Measurements from ENCODE around the gene AGK. TPM values are rescaled to one million over a fixed set of nuclear protein-coding genes. Genes with fewer than 3 reads are reported as not detected.

AGK gene
- total RNA-seq, 4 donors from 2014 or later = 11.8 to 73.8 (median 38.4) TPM

GRCh38 chr7:141649137-141649864 is 98.1 kb downstream of the AGK start:
- Histone ChIP-seq H3K27ac (peak overlapping the region in 1 of 2 donors; percentile 6), H3K9me3 (no peaks in the 10 kb centered on the region), H3K36me3 (no peaks in the 10 kb centered on the region), H3K4me1 (no peaks in the 10 kb centered on the region), H3K4me3 (no peak overlapping the region), H3K27me3 (no peaks in the 10 kb centered on the region)
- no peak for DNase-seq
- no peak for TF ChIP-seq POLR2A (IDR thresholded peaks at IDR 0.05)
- TF ChIP-seq, protein P1, sequence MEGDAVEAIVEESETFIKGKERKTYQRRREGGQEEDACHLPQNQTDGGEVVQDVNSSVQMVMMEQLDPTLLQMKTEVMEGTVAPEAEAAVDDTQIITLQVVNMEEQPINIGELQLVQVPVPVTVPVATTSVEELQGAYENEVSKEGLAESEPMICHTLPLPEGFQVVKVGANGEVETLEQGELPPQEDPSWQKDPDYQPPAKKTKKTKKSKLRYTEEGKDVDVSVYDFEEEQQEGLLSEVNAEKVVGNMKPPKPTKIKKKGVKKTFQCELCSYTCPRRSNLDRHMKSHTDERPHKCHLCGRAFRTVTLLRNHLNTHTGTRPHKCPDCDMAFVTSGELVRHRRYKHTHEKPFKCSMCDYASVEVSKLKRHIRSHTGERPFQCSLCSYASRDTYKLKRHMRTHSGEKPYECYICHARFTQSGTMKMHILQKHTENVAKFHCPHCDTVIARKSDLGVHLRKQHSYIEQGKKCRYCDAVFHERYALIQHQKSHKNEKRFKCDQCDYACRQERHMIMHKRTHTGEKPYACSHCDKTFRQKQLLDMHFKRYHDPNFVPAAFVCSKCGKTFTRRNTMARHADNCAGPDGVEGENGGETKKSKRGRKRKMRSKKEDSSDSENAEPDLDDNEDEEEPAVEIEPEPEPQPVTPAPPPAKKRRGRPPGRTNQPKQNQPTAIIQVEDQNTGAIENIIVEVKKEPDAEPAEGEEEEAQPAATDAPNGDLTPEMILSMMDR (IDR thresholded peaks at IDR 0.05) = no peak
- intact Hi-C loops (cut with DNase I; ENCODE audit: low total_unique reads) = no loop called here

DNA sequence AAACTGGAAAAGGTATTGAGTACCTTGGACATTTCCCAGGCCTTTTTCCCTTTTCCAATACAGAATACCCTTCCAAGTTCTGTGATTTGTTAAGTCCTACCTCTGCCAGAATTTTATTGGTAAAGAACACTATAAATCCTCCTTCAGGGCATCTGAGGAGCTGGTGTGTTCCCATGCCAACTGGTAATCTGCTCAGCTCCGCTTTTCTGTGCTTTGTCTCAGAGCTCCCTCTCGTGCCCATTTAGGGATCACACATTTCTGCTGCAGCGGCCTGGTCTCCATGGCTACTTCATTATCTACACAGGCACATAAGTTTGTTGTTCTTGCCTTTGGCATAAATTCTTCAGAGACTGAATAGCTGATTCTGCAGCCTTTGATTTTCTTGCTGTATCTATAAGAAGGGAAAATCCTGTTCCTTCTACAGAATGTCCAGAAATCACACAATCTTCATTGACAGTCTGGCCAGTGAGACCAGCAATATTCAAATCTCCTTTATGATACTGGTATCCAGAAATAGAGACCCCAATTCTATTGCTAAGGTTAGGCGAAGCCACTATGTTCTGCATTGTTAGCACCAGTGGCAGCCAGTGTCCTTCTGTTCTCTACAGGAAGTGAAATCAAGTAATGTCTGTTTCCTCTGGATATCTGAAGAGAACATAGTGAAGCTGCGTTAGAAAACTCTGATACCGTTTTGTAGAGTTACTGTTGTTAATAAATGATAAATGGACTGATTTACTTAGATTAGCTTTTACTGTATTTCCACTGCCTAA is 98.8 kb downstream of the AGK start:
- Histone ChIP-seq H3K4me3 (no peak overlapping the region), H3K36me3 (no peaks in the 10 kb centered on the region), H3K9me3 (no peaks in the 10 kb centered on the region), H3K27ac (no peak overlapping the region), H3K4me1 (no peaks in the 10 kb centered on the region), H3K27me3 (no peaks in the 10 kb centered on the region)
- peak; percentile 51 to 53 for DNase-seq
- TF ChIP-seq, protein P1 (IDR thresholded peaks at IDR 0.05) = peak; percentile 40 to 56 (median 56)
- no peak for TF ChIP-seq POLR2A (IDR thresholded peaks at IDR 0.05)
- intact Hi-C loops (cut with DNase I; ENCODE audit: low total_unique reads) = no loop called here

DNA sequence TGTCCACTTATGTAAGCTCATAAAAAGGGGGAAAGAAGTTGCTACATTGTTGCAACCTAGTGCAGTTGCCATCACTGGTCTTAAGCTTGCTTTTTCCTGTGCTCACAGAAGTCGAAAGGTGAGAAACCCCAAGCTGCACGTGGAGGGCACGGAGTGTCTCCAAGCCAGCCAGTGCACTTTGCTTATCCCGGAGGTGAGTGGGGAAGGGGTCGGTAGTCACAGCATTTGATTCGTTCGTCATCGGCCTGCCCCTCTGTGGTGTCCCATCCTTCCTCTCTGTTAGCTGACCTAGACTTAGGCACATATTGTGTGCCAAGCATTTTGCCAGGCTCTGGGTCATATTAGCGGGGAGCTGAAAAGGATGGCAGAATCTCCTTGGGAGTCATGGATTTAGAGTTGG is 100.2 kb downstream of the AGK start:
- H3K9me3 ChIP-seq = no peaks in the 10 kb centered on the region
- TF ChIP-seq POLR2A (IDR thresholded peaks at IDR 0.05) = no peak
- TF ChIP-seq, protein P1 (IDR thresholded peaks at IDR 0.05) = no peak
- no peak for DNase-seq
- H3K27me3 ChIP-seq = no peaks in the 10 kb centered on the region
- H3K4me1 ChIP-seq = no peaks in the 10 kb centered on the region
- H3K4me3 ChIP-seq = no peak overlapping the region
- intact Hi-C loops (cut with DNase I; ENCODE audit: low total_unique reads) = no loop called here
- no peaks in the 10 kb centered on the region for H3K36me3 ChIP-seq
- no peak overlapping the region for H3K27ac ChIP-seq

DNA sequence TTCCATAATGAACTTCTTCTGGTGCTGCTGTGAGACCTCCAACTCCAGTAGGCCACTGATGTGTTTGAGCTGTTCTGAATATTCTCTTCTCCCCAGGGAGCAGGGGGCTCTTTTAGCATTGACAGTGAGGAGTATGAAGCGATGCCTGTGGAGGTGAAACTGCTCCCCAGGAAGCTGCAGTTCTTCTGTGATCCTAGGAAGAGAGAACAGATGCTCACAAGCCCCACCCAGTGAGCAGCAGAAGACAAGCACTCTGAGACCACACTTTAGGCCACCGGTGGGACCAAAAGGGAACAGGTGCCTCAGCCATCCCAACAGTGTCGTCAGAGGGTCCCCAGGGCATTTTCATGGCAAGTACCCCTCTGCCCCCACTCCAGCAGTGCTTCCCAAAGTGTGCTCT is 101.5 kb downstream of the AGK start:
- intact Hi-C loops (cut with DNase I; ENCODE audit: low total_unique reads) = no loop called here
- Histone ChIP-seq H3K4me1 (no peaks in the 10 kb centered on the region), H3K27ac (no peak overlapping the region), H3K9me3 (no peaks in the 10 kb centered on the region), H3K27me3 (no peaks in the 10 kb centered on the region), H3K36me3 (no peaks in the 10 kb centered on the region), H3K4me3 (no peak overlapping the region)
- DNase-seq = no peak
- no peak for TF ChIP-seq POLR2A (IDR thresholded peaks at IDR 0.05)
- TF ChIP-seq, protein P1 (IDR thresholded peaks at IDR 0.05) = no peak

GRCh38 chr7:141654551-141654950 is 103.3 kb downstream of the AGK start:
- no peak for DNase-seq
- Histone ChIP-seq H3K9me3 (no peaks in the 10 kb centered on the region), H3K27ac (no peak overlapping the region), H3K36me3 (no peaks in the 10 kb centered on the region), H3K4me1 (no peaks in the 10 kb centered on the region), H3K4me3 (no peak overlapping the region), H3K27me3 (no peaks in the 10 kb centered on the region)
- intact Hi-C loops (cut with DNase I; ENCODE audit: low total_unique reads) = no loop called here
- no peak for TF ChIP-seq POLR2A (IDR thresholded peaks at IDR 0.05)
- TF ChIP-seq, protein P1 (IDR thresholded peaks at IDR 0.05) = peak; percentile 33 to 50 (median 36)

All from uterus (tissue), 4 donors.